ENCODE results near the gene PHACTR3. TPM values are rescaled to one million over a fixed set of nuclear protein-coding genes. Genes with fewer than 3 reads are reported as not detected.

Gene PHACTR3
- total RNA-seq, 1 experiment from 2014 or later, result 0.11 TPM

DNA sequence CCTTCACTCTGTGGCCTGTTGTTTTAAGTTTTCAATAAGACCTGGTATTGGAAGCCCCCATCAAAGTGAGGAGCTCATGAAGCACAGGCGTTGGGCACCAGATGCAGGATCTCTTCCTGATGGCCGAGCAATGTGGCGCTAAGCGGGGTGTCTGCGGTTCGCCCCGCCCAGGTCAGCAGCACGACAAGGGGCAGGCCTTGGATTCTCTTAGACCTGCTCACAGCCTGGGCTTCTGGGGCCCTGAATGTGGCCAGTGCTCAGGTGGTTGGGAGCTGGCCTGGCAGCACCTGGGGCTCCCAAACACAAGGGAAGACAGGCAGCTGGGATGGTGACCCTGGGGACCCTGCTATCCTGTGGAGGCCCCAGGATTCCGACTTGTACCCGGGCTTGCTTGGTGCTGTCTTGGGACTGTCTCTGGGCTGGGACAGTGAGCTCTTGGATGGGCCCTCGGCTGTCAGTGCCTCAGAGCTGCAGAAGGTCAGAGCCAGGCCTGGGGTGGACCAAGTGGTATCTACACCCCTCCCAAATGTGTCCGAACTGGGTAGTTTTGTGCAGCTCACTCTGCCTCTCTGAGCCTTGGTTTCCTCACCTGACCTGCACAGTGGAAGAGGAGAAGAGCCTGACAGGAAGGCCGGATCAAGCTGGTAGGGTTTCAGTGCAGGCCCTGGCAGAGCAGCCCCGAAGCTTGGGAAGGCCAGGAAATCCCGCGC is 69.1 kb downstream of the PHACTR3 start:
- TF ChIP-seq, protein P1, sequence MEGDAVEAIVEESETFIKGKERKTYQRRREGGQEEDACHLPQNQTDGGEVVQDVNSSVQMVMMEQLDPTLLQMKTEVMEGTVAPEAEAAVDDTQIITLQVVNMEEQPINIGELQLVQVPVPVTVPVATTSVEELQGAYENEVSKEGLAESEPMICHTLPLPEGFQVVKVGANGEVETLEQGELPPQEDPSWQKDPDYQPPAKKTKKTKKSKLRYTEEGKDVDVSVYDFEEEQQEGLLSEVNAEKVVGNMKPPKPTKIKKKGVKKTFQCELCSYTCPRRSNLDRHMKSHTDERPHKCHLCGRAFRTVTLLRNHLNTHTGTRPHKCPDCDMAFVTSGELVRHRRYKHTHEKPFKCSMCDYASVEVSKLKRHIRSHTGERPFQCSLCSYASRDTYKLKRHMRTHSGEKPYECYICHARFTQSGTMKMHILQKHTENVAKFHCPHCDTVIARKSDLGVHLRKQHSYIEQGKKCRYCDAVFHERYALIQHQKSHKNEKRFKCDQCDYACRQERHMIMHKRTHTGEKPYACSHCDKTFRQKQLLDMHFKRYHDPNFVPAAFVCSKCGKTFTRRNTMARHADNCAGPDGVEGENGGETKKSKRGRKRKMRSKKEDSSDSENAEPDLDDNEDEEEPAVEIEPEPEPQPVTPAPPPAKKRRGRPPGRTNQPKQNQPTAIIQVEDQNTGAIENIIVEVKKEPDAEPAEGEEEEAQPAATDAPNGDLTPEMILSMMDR (IDR thresholded peaks at IDR 0.05; ENCODE audit: insufficient read depth in 1 of 2, low read depth in 1 of 2, low read length in 1 of 2, severe bottlenecking in 1 of 2, unreplicated experiment in 1 of 2), result no peak
- Mint-ChIP-seq H3K4me1 (ENCODE audit: low read depth, unreplicated experiment) (no peaks in the 10 kb centered on the region), H3K27ac (ENCODE audit: unreplicated experiment) (no peak overlapping the region), H3K9me3 (ENCODE audit: unreplicated experiment) (no peaks in the 10 kb centered on the region), H3K36me3 (ENCODE audit: insufficient read depth, unreplicated experiment) (no peaks in the 10 kb centered on the region), H3K27me3 (ENCODE audit: insufficient read depth, unreplicated experiment) (peaks cover 34% of the 10 kb centered on the region), H3K4me3 (ENCODE audit: unreplicated experiment) (no peak overlapping the region)
- ChIA-PET POLR2A (no interaction called here), CTCF (interaction anchor here (0.6 kb wide), 1 partner anchor 29 kb away, joined by 3 read pairs; no protein-coding TSS in a partner anchor)
- intact Hi-C loops (cut with micrococcal nuclease; ENCODE audit: unreplicated experiment), result no loop called here
- no peaks in the 10 kb centered on the region for H3K9me3 ChIP-seq
- H3K36me3 ChIP-seq (ENCODE audit: control insufficient read depth, insufficient read depth, low read length), result no peaks in the 10 kb centered on the region
- no peak overlapping the region for H3K4me3 ChIP-seq (ENCODE audit: low read depth, low read length)
- no peaks in the 10 kb centered on the region; the same call in 1 of the 2 replicates for H3K27me3 ChIP-seq (replicated peaks; ENCODE audit: control insufficient read depth, insufficient read depth, low read length)
- no peak for DNase-seq
- BruUV-seq (replicated peaks), result no TSS peak
- no peaks in the 10 kb centered on the region for H3K4me1 ChIP-seq

DNA sequence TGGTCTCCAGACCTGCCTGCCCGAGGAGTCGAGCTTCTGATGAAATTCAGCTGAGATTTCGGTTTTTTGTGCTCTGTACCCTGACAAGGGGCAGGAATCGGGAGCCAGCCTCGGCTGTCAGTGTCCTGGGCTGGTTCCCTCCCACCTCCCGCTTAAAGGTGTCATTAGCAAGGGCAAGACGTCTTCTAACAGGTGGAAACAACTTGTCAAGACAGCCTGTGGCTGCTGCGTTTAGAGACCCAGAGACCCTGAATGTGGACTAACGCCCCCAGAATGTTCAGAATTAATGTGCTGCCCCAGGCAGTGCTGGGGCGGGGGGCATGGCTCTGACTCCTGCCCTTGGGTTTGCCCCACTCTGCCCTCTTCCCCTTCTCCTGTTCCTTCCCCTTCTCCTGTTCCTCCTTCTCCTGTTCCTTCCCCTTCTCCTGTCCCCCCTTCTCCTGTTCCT is 69.7 kb downstream of the PHACTR3 start:
- intact Hi-C loops (cut with micrococcal nuclease; ENCODE audit: unreplicated experiment), result no loop called here
- Histone ChIP-seq H3K4me3 (ENCODE audit: low read depth, low read length) (no peak overlapping the region), H3K27me3 (replicated peaks; ENCODE audit: control insufficient read depth, insufficient read depth, low read length) (no peaks in the 10 kb centered on the region; the same call in 1 of the 2 replicates), H3K36me3 (ENCODE audit: control insufficient read depth, insufficient read depth, low read length) (no peaks in the 10 kb centered on the region), H3K4me1 (no peaks in the 10 kb centered on the region), H3K9me3 (no peaks in the 10 kb centered on the region)
- no TSS peak for BruUV-seq (replicated peaks)
- TF ChIP-seq, protein P1 (IDR thresholded peaks at IDR 0.05; ENCODE audit: insufficient read depth in 1 of 2, low read depth in 1 of 2, low read length in 1 of 2, severe bottlenecking in 1 of 2, unreplicated experiment in 1 of 2), result no peak
- CTCF ChIA-PET, result interaction anchor here (0.6 kb wide), 1 partner anchor 29 kb away, joined by 3 read pairs; no protein-coding TSS in a partner anchor
- DNase-seq, result no peak
- Mint-ChIP-seq H3K4me1 (ENCODE audit: low read depth, unreplicated experiment) (no peaks in the 10 kb centered on the region), H3K9me3 (ENCODE audit: unreplicated experiment) (no peaks in the 10 kb centered on the region), H3K36me3 (ENCODE audit: insufficient read depth, unreplicated experiment) (no peaks in the 10 kb centered on the region), H3K27me3 (ENCODE audit: insufficient read depth, unreplicated experiment) (peaks cover 35% of the 10 kb centered on the region), H3K27ac (ENCODE audit: unreplicated experiment) (no peak overlapping the region), H3K4me3 (ENCODE audit: unreplicated experiment) (no peak overlapping the region)
- POLR2A ChIA-PET, result no interaction called here

DNA sequence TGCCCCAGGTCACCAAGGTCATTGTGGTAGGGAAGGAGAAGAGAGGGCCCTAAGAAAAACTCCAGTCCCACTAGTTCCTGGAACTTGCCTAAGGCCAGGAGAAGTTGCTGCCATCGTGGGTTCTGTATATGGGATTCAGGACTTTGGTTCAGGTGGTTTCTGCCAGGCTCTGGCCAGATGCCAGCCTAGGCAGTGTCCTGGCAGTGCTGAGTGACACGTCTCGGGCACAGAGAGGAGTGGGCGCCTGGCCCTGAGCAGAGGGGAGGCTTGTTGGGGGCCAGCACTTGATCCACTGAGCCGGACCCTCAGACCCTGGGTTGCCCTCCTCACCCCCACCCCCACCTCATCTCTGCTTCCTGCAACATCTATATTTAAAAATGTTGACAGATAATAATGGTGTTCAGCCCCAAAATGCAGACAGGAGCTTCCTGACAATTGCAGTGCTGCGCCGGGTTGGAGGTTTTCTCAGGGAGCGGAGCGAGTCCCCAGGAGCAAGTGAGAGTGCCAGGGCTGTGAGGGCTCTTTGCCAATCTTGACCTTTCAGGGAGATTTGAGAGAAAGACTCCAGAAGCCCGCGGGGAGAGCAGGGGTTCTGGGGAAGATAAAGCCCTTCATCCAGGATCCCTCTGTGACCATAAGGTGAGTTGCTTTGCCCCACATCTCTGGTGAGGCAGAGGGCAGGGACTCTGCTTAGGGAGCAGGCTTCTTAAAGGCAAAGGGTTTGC is 71.9 kb downstream of the PHACTR3 start:
- Histone ChIP-seq H3K4me1 (no peaks in the 10 kb centered on the region), H3K27me3 (replicated peaks; ENCODE audit: control insufficient read depth, insufficient read depth, low read length) (no peaks in the 10 kb centered on the region; the same call in 1 of the 2 replicates), H3K9me3 (no peaks in the 10 kb centered on the region), H3K36me3 (ENCODE audit: control insufficient read depth, insufficient read depth, low read length) (no peaks in the 10 kb centered on the region), H3K4me3 (ENCODE audit: low read depth, low read length) (no peak overlapping the region)
- H3K36me3 Mint-ChIP-seq (ENCODE audit: insufficient read depth, unreplicated experiment), result no peaks in the 10 kb centered on the region
- CTCF ChIA-PET, result no interaction called here
- H3K27ac Mint-ChIP-seq (ENCODE audit: unreplicated experiment), result no peak overlapping the region
- H3K4me3 Mint-ChIP-seq (ENCODE audit: unreplicated experiment), result no peak overlapping the region
- no peaks in the 10 kb centered on the region for H3K4me1 Mint-ChIP-seq (ENCODE audit: low read depth, unreplicated experiment)
- no TSS peak for BruUV-seq (replicated peaks)
- TF ChIP-seq, protein P1 (IDR thresholded peaks at IDR 0.05; ENCODE audit: insufficient read depth in 1 of 2, low read depth in 1 of 2, low read length in 1 of 2, severe bottlenecking in 1 of 2, unreplicated experiment in 1 of 2), result no peak
- POLR2A ChIA-PET, result no interaction called here
- intact Hi-C loops (cut with micrococcal nuclease; ENCODE audit: unreplicated experiment), result no loop called here
- H3K9me3 Mint-ChIP-seq (ENCODE audit: unreplicated experiment), result no peaks in the 10 kb centered on the region
- DNase-seq, result no peak
- H3K27me3 Mint-ChIP-seq (ENCODE audit: insufficient read depth, unreplicated experiment), result peaks cover 30% of the 10 kb centered on the region
